Measurements from ENCODE around the gene ATP8B4. TPM values are rescaled to one million over a fixed set of nuclear protein-coding genes. Genes with fewer than 3 reads are reported as not detected.

ATP8B4 gene
- polyA plus RNA-seq, 1 of the 3 experiments (the other 2 are of a cell fraction) = 0.03 TPM

GRCh38 chr15:50028326-50028725 is 90.7 kb downstream of the ATP8B4 start:
- no peaks in the 10 kb centered on the region for H3K27me3 ChIP-seq (ENCODE audit: insufficient read depth)
- no peaks in the 10 kb centered on the region for H3K9me2 ChIP-seq
- CTCF ChIA-PET = no interaction called here
- POLR2A ChIA-PET = interaction anchor here (0.7 kb wide), 1 partner anchor 618 kb away, joined by 3 read pairs; no protein-coding TSS in a partner anchor
- peaks cover 0 to 8% of the 10 kb centered on the region in 2 experiments; a peak in 2 of 4 replicates for H3K4me1 ChIP-seq (ENCODE audit: control insufficient read depth in 1 of 2, insufficient read depth in 2 of 2, low read depth in 1 of 2, low read length in 1 of 2)
- no peak overlapping the region for H3K9ac ChIP-seq
- DNase-seq = no peak
- no peaks in the 10 kb centered on the region for H3K9me3 ChIP-seq
- no peaks in the 10 kb centered on the region for H3F3A ChIP-seq (replicated peaks; ENCODE audit: insufficient read depth)
- H3K36me3 ChIP-seq (replicated peaks in 1 of 2; ENCODE audit: control insufficient read depth in 1 of 2, insufficient read depth in 2 of 2, low read length in 1 of 2) = no peaks in the 10 kb centered on the region
- H3K27ac ChIP-seq (ENCODE audit: low read depth in 2 of 2, low read length in 1 of 2) = no peak overlapping the region
- H3K79me2 ChIP-seq (ENCODE audit: insufficient read depth) = no peaks in the 10 kb centered on the region
- H3K4me2 ChIP-seq = no peak overlapping the region
- H3K4me3 ChIP-seq (ENCODE audit: low read depth in 2 of 2, low read length in 1 of 2) = no peak overlapping the region
- no peaks in the 10 kb centered on the region for H4K20me1 ChIP-seq (ENCODE audit: insufficient read depth)
- TF ChIP-seq FOXM1 (IDR thresholded peaks at IDR 0.05; ENCODE audit: low read depth) = no peak
- no peak for TF ChIP-seq TCF12 (IDR thresholded peaks at IDR 0.05)
- no peak for TF ChIP-seq JUND (IDR thresholded peaks at IDR 0.05)
- TF ChIP-seq RCOR1 (IDR thresholded peaks at IDR 0.05; ENCODE audit: low read length) = no peak
- TF ChIP-seq TAF1 (IDR thresholded peaks at IDR 0.05; ENCODE audit: borderline replicate concordance, low read depth, low read length) = no peak
- H2AFZ ChIP-seq (ENCODE audit: low read depth) = no peak overlapping the region

DNA sequence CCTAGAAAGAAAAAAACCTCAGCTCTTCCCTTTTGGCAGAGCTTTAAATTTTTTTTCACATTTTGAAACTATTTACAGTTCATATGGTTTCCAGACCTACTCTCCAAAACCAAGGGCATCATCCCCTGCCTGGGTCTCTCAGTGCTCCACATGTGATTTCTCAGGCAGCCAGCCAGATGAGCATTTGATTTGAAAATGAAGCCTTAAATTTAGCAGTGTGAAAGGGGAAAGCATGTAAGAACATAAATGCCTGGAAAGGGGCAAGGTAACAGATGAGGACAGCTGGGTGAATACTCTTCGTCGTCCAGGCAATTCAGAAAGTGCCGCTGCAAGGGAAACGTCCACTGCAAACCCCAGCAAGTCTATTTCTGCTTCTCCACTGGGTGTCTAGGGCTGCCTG is 94.8 kb downstream of the ATP8B4 start:
- Histone ChIP-seq H3F3A (replicated peaks; ENCODE audit: insufficient read depth) (no peaks in the 10 kb centered on the region), H2AFZ (ENCODE audit: low read depth) (no peak overlapping the region), H3K9ac (no peak overlapping the region), H3K4me3 (ENCODE audit: low read depth in 2 of 2, low read length in 1 of 2) (no peak overlapping the region; a peak in 1 of 4 replicates), H3K9me2 (no peaks in the 10 kb centered on the region), H3K4me1 (ENCODE audit: control insufficient read depth in 1 of 2, insufficient read depth in 2 of 2, low read depth in 1 of 2, low read length in 1 of 2) (peaks cover 0 to 8% of the 10 kb centered on the region in 2 experiments; a peak in 2 of 4 replicates), H3K36me3 (replicated peaks in 1 of 2; ENCODE audit: control insufficient read depth in 1 of 2, insufficient read depth in 2 of 2, low read length in 1 of 2) (no peaks in the 10 kb centered on the region), H4K20me1 (ENCODE audit: insufficient read depth) (no peaks in the 10 kb centered on the region), H3K79me2 (ENCODE audit: insufficient read depth) (no peaks in the 10 kb centered on the region), H3K9me3 (no peaks in the 10 kb centered on the region), H3K27ac (ENCODE audit: low read depth in 2 of 2, low read length in 1 of 2) (peak overlapping the region in 1 of 2 experiments; percentile 39; a peak in 1 of 4 replicates), H3K27me3 (ENCODE audit: insufficient read depth) (no peaks in the 10 kb centered on the region), H3K4me2 (no peak overlapping the region)
- TF ChIP-seq FOXM1 (IDR thresholded peaks at IDR 0.05; ENCODE audit: low read depth) = no peak
- TF ChIP-seq FOXJ3 (CRISPR knock-in tag; IDR thresholded peaks at IDR 0.05) = no peak
- no peak for TF ChIP-seq TAF1 (IDR thresholded peaks at IDR 0.05; ENCODE audit: borderline replicate concordance, low read depth, low read length)
- TF ChIP-seq, protein P1, sequence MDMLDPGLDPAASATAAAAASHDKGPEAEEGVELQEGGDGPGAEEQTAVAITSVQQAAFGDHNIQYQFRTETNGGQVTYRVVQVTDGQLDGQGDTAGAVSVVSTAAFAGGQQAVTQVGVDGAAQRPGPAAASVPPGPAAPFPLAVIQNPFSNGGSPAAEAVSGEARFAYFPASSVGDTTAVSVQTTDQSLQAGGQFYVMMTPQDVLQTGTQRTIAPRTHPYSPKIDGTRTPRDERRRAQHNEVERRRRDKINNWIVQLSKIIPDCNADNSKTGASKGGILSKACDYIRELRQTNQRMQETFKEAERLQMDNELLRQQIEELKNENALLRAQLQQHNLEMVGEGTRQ (IDR thresholded peaks at IDR 0.05; ENCODE audit: borderline replicate concordance, low read depth, low read length) = no peak
- no peak for TF ChIP-seq IRF3 (IDR thresholded peaks at IDR 0.05; ENCODE audit: low read depth, low read length)
- TF ChIP-seq NFIC (IDR thresholded peaks at IDR 0.05; ENCODE audit: borderline replicate concordance) = no peak
- TF ChIP-seq JUND (IDR thresholded peaks at IDR 0.05) = no peak
- TF ChIP-seq, protein P2, sequence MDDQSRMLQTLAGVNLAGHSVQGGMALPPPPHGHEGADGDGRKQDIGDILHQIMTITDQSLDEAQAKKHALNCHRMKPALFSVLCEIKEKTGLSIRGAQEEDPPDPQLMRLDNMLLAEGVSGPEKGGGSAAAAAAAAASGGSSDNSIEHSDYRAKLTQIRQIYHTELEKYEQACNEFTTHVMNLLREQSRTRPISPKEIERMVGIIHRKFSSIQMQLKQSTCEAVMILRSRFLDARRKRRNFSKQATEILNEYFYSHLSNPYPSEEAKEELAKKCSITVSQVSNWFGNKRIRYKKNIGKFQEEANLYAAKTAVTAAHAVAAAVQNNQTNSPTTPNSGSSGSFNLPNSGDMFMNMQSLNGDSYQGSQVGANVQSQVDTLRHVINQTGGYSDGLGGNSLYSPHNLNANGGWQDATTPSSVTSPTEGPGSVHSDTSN (IDR thresholded peaks at IDR 0.05) = no peak
- TF ChIP-seq MEF2A (IDR thresholded peaks at IDR 0.05; ENCODE audit: borderline replicate concordance, low read depth) = no peak
- TF ChIP-seq, protein P3, sequence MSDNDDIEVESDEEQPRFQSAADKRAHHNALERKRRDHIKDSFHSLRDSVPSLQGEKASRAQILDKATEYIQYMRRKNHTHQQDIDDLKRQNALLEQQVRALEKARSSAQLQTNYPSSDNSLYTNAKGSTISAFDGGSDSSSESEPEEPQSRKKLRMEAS (IDR thresholded peaks at IDR 0.05; ENCODE audit: low read depth) = no peak
- no peak for TF ChIP-seq NRF1 (IDR thresholded peaks at IDR 0.05; ENCODE audit: low read depth, low read length)
- TF ChIP-seq EZH2phosphoT487 (IDR thresholded peaks at IDR 0.05; ENCODE audit: borderline replicate concordance, low read depth) = no peak
- peak; percentile 74; the same call in 1 of the 2 replicates for TF ChIP-seq MXI1 (IDR thresholded peaks at IDR 0.05; ENCODE audit: low read depth, low read length)
- peak in 1 of 2 experiments; percentile 67; a peak in 2 of 4 replicates for TF ChIP-seq EP300 (IDR thresholded peaks at IDR 0.05; ENCODE audit: borderline replicate concordance in 1 of 2, low read depth in 1 of 2, low read length in 1 of 2)
- no peak for TF ChIP-seq RXRA (IDR thresholded peaks at IDR 0.05; ENCODE audit: borderline replicate concordance, low read depth)
- DNase-seq = peak; percentile 36
- POLR2A ChIA-PET = interaction anchor here (0.8 kb wide), 1 partner anchor 121 kb away, joined by 4 read pairs; no protein-coding TSS in a partner anchor
- WGBS (ENCODE audit: low lambda C conversion rate) = 32% methylated on average over 4 of the region's 4 CpGs
- CTCF ChIA-PET = interaction anchor here (0.7 to 2.0 kb wide), 4 partner anchors 20 to 788 kb away, joined by 3 to 9 read pairs (median 6); no protein-coding TSS in a partner anchor

Measured in SK-N-SH (cell line).